Upper lobe of right lung (tissue), 1 donor: ENCODE results near the gene BLNK. TPM values are rescaled to one million over a fixed set of nuclear protein-coding genes. Genes with fewer than 3 reads are reported as not detected.

Experiments
- ATAC-seq: fragments of 200-7000 bp; cut with Tn5 transposase; one replicate; pipeline ENCODE4 v1.9.1; 2020; ENCODE audit warnings: mild to moderate bottlenecking, moderate library complexity
- DNase-seq: peaks from one replicate; pipeline ENCODE4 v3.0.0-alpha.2; 2020
- H3K27ac ChIP-seq: fragments of 200-600 bp; one replicate; pipeline ENCODE4 v1.8.0; 2022
- H3K27me3 ChIP-seq: fragments of 200-600 bp; one replicate; pipeline ENCODE4 v1.8.0; 2022; ENCODE audit warnings: mild to moderate bottlenecking
- H3K36me3 ChIP-seq: fragments of 200-600 bp; one replicate; pipeline ENCODE4 v1.8.0; 2022
- H3K4me1 ChIP-seq: fragments of 200-600 bp; one replicate; pipeline ENCODE4 v1.8.0; 2022
- H3K4me3 ChIP-seq: fragments of 200-600 bp; one replicate; pipeline ENCODE4 v1.8.0; 2022; ENCODE audit warnings: mild to moderate bottlenecking
- H3K9me3 ChIP-seq: fragments of 200-600 bp; one replicate; pipeline ENCODE4 v1.8.0; 2022
- intact Hi-C: fragments of 100-400 bp; cut with DNase I; formaldehyde crosslinking; loops from one replicate; pipeline ENCODE4 v1.11.0; 2022
- total RNA-seq: library from RNA; stranded (reverse); fragmentation: NEBNext Ultra II Directional; extraction: Animal tissue kit (Norgen Biotek cat#: 25700); gene quantifications from one replicate; pipeline ENCODE4 v1.2.1, GENCODE V29; 2021
- TF ChIP-seq, protein P1 (sequence below): fragments of 200-600 bp; IDR thresholded peaks from one replicate; pipeline ENCODE4 v1.8.0; 2022; ENCODE audit warnings: antibody characterized with exemption
- donor health status: DM: no; HTN: yes; CAD: no; lungs with severe emphysema.

The BLNK gene
- total RNA-seq, 1 donor from 2014 or later: 8.8 TPM

DNA sequence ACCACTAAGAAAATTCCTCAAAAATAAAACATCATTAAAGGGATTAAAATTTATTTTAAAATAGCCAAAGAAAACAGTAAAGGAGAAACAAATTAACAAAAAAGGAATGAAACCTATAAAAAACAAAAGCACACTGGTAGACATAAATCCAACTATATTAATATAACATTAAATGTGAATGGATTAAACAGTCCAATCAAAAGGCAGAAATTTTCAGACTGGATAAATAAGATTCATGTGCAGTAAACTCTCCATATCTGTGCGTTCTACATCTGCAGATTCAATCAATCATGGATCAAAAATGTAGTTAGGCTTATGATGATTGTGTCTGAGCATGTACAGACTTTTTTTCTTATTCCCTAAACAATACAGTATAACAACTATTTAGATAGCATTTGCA, 98.7 kb downstream of the BLNK start:
- TF ChIP-seq, protein P1, sequence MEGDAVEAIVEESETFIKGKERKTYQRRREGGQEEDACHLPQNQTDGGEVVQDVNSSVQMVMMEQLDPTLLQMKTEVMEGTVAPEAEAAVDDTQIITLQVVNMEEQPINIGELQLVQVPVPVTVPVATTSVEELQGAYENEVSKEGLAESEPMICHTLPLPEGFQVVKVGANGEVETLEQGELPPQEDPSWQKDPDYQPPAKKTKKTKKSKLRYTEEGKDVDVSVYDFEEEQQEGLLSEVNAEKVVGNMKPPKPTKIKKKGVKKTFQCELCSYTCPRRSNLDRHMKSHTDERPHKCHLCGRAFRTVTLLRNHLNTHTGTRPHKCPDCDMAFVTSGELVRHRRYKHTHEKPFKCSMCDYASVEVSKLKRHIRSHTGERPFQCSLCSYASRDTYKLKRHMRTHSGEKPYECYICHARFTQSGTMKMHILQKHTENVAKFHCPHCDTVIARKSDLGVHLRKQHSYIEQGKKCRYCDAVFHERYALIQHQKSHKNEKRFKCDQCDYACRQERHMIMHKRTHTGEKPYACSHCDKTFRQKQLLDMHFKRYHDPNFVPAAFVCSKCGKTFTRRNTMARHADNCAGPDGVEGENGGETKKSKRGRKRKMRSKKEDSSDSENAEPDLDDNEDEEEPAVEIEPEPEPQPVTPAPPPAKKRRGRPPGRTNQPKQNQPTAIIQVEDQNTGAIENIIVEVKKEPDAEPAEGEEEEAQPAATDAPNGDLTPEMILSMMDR: no peak
- Histone ChIP-seq H3K27me3 (no peaks in the 10 kb centered on the region), H3K9me3 (peaks cover 26% of the 10 kb centered on the region), H3K4me1 (no peaks in the 10 kb centered on the region), H3K27ac (no peak overlapping the region), H3K4me3 (no peak overlapping the region), H3K36me3 (no peaks in the 10 kb centered on the region)
- intact Hi-C loops: no loop called here
- no peak for ATAC-seq
- DNase-seq: no peak

DNA sequence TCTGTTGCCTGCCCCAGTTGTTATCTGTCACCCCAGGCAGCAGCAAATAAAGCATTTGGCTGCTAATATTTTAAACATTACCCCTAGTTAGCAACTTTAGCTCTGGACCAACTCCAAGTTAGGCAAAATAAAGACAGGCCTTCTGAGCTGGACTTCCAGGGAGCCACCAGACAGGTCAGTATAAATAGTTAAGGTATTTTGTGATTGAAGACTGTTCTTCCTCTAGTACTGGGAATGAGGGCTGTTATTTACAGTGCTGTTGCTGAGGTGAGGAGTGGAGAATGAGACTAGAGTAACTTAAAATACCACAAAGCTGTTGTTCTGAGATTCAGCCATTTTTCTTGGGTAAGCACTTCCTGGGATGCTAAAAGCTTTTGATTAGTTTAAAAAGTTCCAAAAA, 101.1 kb downstream of the BLNK start:
- Histone ChIP-seq H3K36me3 (no peaks in the 10 kb centered on the region), H3K4me3 (no peak overlapping the region), H3K27me3 (no peaks in the 10 kb centered on the region), H3K4me1 (no peaks in the 10 kb centered on the region), H3K27ac (no peak overlapping the region), H3K9me3 (peaks cover 28% of the 10 kb centered on the region)
- TF ChIP-seq, protein P1: no peak
- ATAC-seq (no peak), DNase-seq (no peak)
- intact Hi-C loops: no loop called here

DNA sequence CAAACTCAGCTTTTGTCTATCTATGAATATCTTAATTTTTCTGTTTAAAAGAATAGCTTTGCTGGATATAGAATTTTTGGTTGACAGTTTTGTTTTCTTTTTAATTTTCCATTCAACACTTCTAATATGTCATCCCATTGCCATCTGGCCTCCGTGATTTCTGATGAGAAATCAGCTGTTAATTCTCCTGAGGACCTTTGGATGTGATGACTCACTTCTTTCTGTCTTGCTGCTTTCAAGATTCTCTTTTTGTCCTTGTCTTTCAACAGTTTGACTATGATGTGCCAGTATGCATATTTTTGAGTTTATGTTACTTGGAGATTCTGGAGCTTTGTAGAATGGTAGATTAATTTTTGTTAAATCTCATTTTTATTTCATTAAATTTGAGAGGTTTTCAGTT, 102.8 kb downstream of the BLNK start:
- intact Hi-C loops: no loop called here
- no peaks in the 10 kb centered on the region for H3K27me3 ChIP-seq
- H3K36me3 ChIP-seq: no peaks in the 10 kb centered on the region
- peaks cover 28% of the 10 kb centered on the region for H3K9me3 ChIP-seq
- no peaks in the 10 kb centered on the region for H3K4me1 ChIP-seq
- DNase-seq (no peak), ATAC-seq (no peak)
- H3K4me3 ChIP-seq: no peak overlapping the region
- no peak overlapping the region for H3K27ac ChIP-seq
- TF ChIP-seq, protein P1: no peak

DNA sequence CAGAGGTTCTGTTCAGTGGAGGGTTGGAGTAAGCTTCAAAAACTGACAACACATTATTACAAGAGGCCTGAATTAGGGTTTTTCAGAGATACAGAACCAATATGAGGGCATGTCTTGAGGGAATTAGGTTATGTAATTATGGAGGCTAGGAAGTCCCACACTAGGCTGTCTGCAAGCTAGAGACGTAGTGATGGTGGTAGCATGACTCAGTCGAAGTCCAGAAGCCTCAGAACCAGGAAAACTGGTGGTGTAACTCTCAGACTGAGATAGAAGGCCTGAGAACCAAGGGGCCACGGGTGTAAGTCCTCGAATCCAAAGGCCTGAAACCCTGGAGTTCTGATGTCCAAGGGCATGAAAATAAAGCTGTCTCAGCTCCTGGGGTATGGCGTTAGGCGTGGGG, 105.6 kb downstream of the BLNK start:
- TF ChIP-seq, protein P1: no peak
- H3K9me3 ChIP-seq: peaks cover 18% of the 10 kb centered on the region
- H3K4me1 ChIP-seq: no peaks in the 10 kb centered on the region
- no peak overlapping the region for H3K27ac ChIP-seq
- no peak overlapping the region for H3K4me3 ChIP-seq
- no peaks in the 10 kb centered on the region for H3K36me3 ChIP-seq
- no peak for ATAC-seq
- no peak for DNase-seq
- H3K27me3 ChIP-seq: no peaks in the 10 kb centered on the region
- intact Hi-C loops: no loop called here

DNA sequence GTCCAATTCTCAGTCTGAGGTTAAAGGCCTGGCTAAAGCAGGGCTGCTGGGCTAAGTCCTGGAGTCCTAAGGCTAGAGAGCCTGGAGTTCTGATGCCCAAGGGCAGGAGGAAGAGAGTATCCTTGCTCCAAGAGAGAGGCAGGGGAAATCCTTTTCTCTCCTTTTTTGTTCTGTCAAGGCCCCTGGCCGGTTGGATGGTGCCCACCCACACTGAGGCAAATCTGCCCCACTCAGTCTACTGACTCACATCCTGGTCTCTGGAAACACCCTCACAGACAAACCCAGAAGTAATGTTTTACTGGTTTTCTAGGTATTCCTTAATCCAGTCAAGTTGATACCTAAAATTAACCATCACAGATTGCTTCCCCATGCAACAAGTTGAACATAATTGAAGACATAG, 118.3 kb downstream of the BLNK start:
- no peaks in the 10 kb centered on the region for H3K27me3 ChIP-seq
- ATAC-seq (no peak), DNase-seq (no peak)
- H3K9me3 ChIP-seq: no peaks in the 10 kb centered on the region
- intact Hi-C loops: no loop called here
- TF ChIP-seq, protein P1: no peak
- H3K27ac ChIP-seq: no peak overlapping the region
- no peaks in the 10 kb centered on the region for H3K4me1 ChIP-seq
- H3K36me3 ChIP-seq: peaks cover 64% of the 10 kb centered on the region
- H3K4me3 ChIP-seq: no peak overlapping the region

DNA sequence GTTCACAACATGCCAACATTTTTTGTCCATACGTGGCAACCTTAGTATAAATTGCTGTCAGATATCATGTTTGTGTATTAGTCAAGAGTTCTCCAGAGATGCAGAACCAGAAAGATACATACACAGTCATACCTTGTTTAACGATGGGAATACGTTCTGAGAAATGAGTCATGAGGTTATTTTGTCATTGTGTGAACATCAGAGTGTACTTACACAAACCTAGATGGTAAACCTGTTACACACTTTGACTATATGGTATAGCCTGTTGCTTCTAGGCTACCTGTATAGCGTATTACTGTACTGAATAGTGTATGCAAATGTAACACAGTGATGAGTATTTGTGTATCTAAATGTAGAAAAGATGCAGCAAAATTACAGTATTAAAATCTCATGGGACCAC, 118.9 kb downstream of the BLNK start:
- H3K27ac ChIP-seq: no peak overlapping the region
- no peak for ATAC-seq
- TF ChIP-seq, protein P1: no peak

More for the DNA sequence above, 118.9 kb downstream of the BLNK start:
- no peak for DNase-seq
- Histone ChIP-seq H3K4me1 (no peaks in the 10 kb centered on the region), H3K4me3 (no peak overlapping the region), H3K27me3 (no peaks in the 10 kb centered on the region), H3K36me3 (peaks cover 58% of the 10 kb centered on the region), H3K9me3 (no peaks in the 10 kb centered on the region)
- intact Hi-C loops: no loop called here
